Liver (tissue), 9 donors: ENCODE results near the gene ZBP1. TPM values are rescaled to one million over a fixed set of nuclear protein-coding genes. Genes with fewer than 3 reads are reported as not detected.

Source experiments
- DNase-seq: peaks from one replicate; pipeline ENCODE4 v3.0.0-alpha.2; 2017; ENCODE audit warnings: low spot score
- H3K27ac ChIP-seq, 2 donors: one replicate each; pipeline ENCODE4 v1.7.0; 2013; ENCODE audit warnings: inconsistent platforms in 2 of 2, low read length in 2 of 2, control low read depth in 1 of 2, low read depth in 1 of 2, mild to moderate bottlenecking in 1 of 2
- H3K27me3 ChIP-seq, 4 donors: one replicate each; pipeline versions ENCODE4 v1.6.1 to v1.7.0; 2013; ENCODE audit warnings: low read length in 3 of 4, inconsistent platforms in 1 of 4, mild to moderate bottlenecking in 1 of 4, moderate library complexity in 1 of 4; ENCODE audit not compliant: control insufficient read depth in 4 of 4, insufficient read depth in 4 of 4
- H3K36me3 ChIP-seq, 4 donors: one replicate each; pipeline versions ENCODE4 v1.6.1 to v1.7.0; 2013; ENCODE audit warnings: low read length in 3 of 4, mild to moderate bottlenecking in 3 of 4, low read depth in 1 of 4, moderate library complexity in 1 of 4; ENCODE audit not compliant: control insufficient read depth in 4 of 4, insufficient read depth in 3 of 4
- H3K4me1 ChIP-seq, 4 donors: one replicate each; pipeline versions ENCODE4 v1.6.1 to v1.7.0; 2013; ENCODE audit warnings: low read length in 3 of 4, mild to moderate bottlenecking in 3 of 4, moderate library complexity in 1 of 4; ENCODE audit not compliant: control insufficient read depth in 4 of 4, insufficient read depth in 4 of 4
- H3K4me3 ChIP-seq, 3 donors: one replicate each; pipeline versions ENCODE4 v1.6.1 to v1.7.0; 2013; ENCODE audit warnings: low read length in 3 of 3, control low read depth in 1 of 3, low read depth in 1 of 3, mild to moderate bottlenecking in 1 of 3
- H3K9ac ChIP-seq, 2 donors: one replicate each; pipeline ENCODE4 v1.7.0; 2013; ENCODE audit warnings: low read length in 2 of 2, mild to moderate bottlenecking in 2 of 2, moderate library complexity in 2 of 2, control low read depth in 1 of 2, low read depth in 1 of 2
- H3K9me3 ChIP-seq, 4 donors: one replicate each; pipeline versions ENCODE4 v1.6.1 to v1.7.0; 2013; ENCODE audit warnings: low read length in 3 of 4; ENCODE audit not compliant: control insufficient read depth in 4 of 4
- FOXA1 ChIP-seq: IDR thresholded peaks from 2 replicates; pipeline ENCODE4 v1.6.1; 2016; ENCODE audit warnings: antibody characterized with exemption
- FOXA2 ChIP-seq: IDR thresholded peaks from 2 replicates; pipeline ENCODE4 v1.6.1; 2016; ENCODE audit warnings: antibody characterized with exemption
- GABPA ChIP-seq, 2 donors: IDR thresholded peaks in 1 of 2; conservative IDR thresholded peaks in 1 of 2; 2 replicates each; pipeline ENCODE4 v1.6.1; 2016; ENCODE audit warnings: antibody characterized with exemption in 2 of 2, mild to moderate bottlenecking in 1 of 2, moderate library complexity in 1 of 2
- NR2F2 ChIP-seq: IDR thresholded peaks from 2 replicates; pipeline ENCODE4 v1.6.1; 2016; ENCODE audit warnings: antibody characterized with exemption
- RAD21 ChIP-seq, 2 donors: IDR thresholded peaks; 2 replicates each; pipeline ENCODE4 v1.6.1; 2016; ENCODE audit warnings: antibody characterized with exemption in 2 of 2, mild to moderate bottlenecking in 2 of 2
- RXRA ChIP-seq, 2 donors: IDR thresholded peaks; 2 replicates each; pipeline ENCODE4 v1.6.1; 2017 to 2018; ENCODE audit warnings: antibody characterized with exemption in 2 of 2, mild to moderate bottlenecking in 1 of 2
- SP1 ChIP-seq: IDR thresholded peaks from 2 replicates; pipeline ENCODE4 v1.6.1; 2018; ENCODE audit warnings: antibody characterized with exemption, mild to moderate bottlenecking
- YY1 ChIP-seq: IDR thresholded peaks from 2 replicates; pipeline ENCODE4 v1.6.1; 2016; ENCODE audit warnings: antibody characterized with exemption, mild to moderate bottlenecking
- WGBS: extraction: QIAGEN DNeasy Blood & Tissue Kit; methylation state at CpG from one replicate; pipeline ENCODE4 v1.1.7; 2013; 5-methylcytosine and 5-hydroxymethylcytosine counted together
- polyA plus RNA-seq, 2 donors: library from polyadenylated mRNA; stranded (reverse) in 1 of 2; unstranded in 1 of 2; fragments of 200-250 nt in 1 of 2; fragments of >200 nt in 1 of 2; fragmentation: Nextera tagmentation in 1 of 2; extraction: Ambion mirVana in 1 of 2; gene quantifications; one replicate each; pipeline versions ENCODE4 v1.2.1 to v1.2.3, GENCODE V29; 2013 to 2015
- total RNA-seq, 2 donors: library from RNA; depleted of rRNA; stranded (reverse); fragments of >200 nt; gene quantifications; one replicate each; pipeline ENCODE4 v1.2.3, GENCODE V29; 2014
- TF ChIP-seq, protein P1 (sequence below): IDR thresholded peaks from 2 replicates; pipeline ENCODE4 v1.6.1; 2016; ENCODE audit warnings: antibody characterized with exemption, mild to moderate bottlenecking
- TF ChIP-seq, protein P2 (sequence below): fragments of 150-350 bp; IDR thresholded peaks from 2 replicates; pipeline ENCODE4 v1.5.1; 2017; ENCODE audit warnings: improper control_type of control experiment, low read depth, low read length; ENCODE audit not compliant: missing input control
- TF ChIP-seq, protein P3 (sequence below): IDR thresholded peaks from 2 replicates; pipeline ENCODE4 v1.6.1; 2016; ENCODE audit warnings: antibody characterized with exemption
- donor health status: healthy.
- donor health status: healthy.
- donor health status: healthy.
- donor health status: healthy.
- donor health status: healthy.

ZBP1 gene
- total and polyA plus RNA-seq, 4 donors: 0.06 to 0.42 (median 0.13) TPM

DNA sequence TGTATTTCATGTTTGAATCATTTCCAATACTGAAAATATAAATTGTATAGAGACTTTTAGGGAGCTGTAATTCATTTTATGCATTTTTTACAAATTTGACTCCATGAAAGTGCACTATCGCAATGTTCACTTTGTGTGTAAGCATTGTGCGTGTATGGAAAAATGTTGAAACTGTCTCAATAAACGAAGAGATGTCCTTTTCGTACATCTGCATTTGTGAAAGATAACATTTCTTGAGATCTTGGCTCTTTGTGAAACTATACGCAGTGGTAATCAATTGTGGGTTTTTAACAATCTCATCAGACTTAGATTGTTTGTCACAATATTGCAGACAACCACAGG lies 18.6 kb upstream of the ZBP1 start:
- TF ChIP-seq RXRA (IDR thresholded peaks at IDR 0.05): no peak
- no peak for TF ChIP-seq NR2F2
- TF ChIP-seq RAD21 (IDR thresholded peaks at IDR 0.05): no peak
- TF ChIP-seq SP1: no peak
- no peak for TF ChIP-seq FOXA2
- TF ChIP-seq, protein P1, sequence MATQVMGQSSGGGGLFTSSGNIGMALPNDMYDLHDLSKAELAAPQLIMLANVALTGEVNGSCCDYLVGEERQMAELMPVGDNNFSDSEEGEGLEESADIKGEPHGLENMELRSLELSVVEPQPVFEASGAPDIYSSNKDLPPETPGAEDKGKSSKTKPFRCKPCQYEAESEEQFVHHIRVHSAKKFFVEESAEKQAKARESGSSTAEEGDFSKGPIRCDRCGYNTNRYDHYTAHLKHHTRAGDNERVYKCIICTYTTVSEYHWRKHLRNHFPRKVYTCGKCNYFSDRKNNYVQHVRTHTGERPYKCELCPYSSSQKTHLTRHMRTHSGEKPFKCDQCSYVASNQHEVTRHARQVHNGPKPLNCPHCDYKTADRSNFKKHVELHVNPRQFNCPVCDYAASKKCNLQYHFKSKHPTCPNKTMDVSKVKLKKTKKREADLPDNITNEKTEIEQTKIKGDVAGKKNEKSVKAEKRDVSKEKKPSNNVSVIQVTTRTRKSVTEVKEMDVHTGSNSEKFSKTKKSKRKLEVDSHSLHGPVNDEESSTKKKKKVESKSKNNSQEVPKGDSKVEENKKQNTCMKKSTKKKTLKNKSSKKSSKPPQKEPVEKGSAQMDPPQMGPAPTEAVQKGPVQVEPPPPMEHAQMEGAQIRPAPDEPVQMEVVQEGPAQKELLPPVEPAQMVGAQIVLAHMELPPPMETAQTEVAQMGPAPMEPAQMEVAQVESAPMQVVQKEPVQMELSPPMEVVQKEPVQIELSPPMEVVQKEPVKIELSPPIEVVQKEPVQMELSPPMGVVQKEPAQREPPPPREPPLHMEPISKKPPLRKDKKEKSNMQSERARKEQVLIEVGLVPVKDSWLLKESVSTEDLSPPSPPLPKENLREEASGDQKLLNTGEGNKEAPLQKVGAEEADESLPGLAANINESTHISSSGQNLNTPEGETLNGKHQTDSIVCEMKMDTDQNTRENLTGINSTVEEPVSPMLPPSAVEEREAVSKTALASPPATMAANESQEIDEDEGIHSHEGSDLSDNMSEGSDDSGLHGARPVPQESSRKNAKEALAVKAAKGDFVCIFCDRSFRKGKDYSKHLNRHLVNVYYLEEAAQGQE: no peak
- no peak for TF ChIP-seq YY1
- TF ChIP-seq, protein P2, sequence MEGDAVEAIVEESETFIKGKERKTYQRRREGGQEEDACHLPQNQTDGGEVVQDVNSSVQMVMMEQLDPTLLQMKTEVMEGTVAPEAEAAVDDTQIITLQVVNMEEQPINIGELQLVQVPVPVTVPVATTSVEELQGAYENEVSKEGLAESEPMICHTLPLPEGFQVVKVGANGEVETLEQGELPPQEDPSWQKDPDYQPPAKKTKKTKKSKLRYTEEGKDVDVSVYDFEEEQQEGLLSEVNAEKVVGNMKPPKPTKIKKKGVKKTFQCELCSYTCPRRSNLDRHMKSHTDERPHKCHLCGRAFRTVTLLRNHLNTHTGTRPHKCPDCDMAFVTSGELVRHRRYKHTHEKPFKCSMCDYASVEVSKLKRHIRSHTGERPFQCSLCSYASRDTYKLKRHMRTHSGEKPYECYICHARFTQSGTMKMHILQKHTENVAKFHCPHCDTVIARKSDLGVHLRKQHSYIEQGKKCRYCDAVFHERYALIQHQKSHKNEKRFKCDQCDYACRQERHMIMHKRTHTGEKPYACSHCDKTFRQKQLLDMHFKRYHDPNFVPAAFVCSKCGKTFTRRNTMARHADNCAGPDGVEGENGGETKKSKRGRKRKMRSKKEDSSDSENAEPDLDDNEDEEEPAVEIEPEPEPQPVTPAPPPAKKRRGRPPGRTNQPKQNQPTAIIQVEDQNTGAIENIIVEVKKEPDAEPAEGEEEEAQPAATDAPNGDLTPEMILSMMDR: no peak
- Histone ChIP-seq H3K4me1 (no peaks in the 10 kb centered on the region), H3K36me3 (no peaks in the 10 kb centered on the region), H3K9me3 (peaks cover 0 to 4% (median 0%) of the 10 kb centered on the region in 4 donors), H3K27ac (no peak overlapping the region), H3K27me3 (peaks cover 0 to 9% (median 0%) of the 10 kb centered on the region in 4 donors), H3K4me3 (no peak overlapping the region), H3K9ac (no peak overlapping the region)
- 72% methylated on average over 5 of the region's 5 CpGs for WGBS
- DNase-seq: no peak

DNA sequence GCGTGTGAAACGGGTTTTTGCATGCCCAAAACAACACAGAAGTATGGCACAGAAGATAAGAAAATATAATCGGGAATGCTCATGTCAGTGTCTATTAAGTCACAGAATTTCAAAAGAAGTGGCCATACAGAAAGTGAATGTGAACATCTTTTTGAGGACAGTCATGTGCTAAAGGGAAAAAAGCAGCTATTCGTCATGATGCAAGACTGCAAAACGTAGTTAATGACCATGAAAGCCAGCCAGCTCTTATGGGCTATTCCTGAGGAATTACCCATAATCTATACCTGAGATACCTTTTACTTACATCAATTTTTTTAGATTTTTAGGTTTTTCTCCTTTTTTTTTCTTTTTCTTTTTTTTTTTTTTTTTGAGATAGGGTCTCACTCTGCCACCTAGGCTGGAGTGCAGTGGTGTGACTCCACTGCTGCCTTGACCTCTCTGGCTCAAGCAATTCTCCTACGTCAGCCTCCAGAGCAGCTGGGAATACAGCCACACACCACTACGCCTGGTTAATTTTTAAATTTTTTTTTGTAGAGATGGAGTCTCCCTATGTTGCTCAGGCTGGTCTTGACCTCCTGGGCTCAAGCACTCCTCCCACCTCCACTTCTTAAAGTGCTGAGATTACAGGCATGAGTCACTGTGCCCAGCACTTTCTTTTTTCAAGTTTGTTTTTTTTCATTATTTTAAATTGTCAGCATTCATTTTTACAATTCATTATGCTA lies 18.1 kb upstream of the ZBP1 start:
- TF ChIP-seq, protein P3, sequence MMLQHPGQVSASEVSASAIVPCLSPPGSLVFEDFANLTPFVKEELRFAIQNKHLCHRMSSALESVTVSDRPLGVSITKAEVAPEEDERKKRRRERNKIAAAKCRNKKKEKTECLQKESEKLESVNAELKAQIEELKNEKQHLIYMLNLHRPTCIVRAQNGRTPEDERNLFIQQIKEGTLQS: no peak
- TF ChIP-seq, protein P1: no peak
- TF ChIP-seq GABPA (IDR thresholded peaks at IDR 0.05 in 1 of 2, conservative IDR thresholded peaks at IDR 0.05 in 1 of 2) (no peak), FOXA1 (no peak)
- H3K4me3 ChIP-seq: no peak overlapping the region
- DNase-seq: no peak
- H3K27ac ChIP-seq: no peak overlapping the region
- H3K36me3 ChIP-seq: no peaks in the 10 kb centered on the region
- 57% methylated on average over 7 of the region's 7 CpGs for WGBS
- peaks cover 0 to 2% (median 0%) of the 10 kb centered on the region in 4 donors for H3K9me3 ChIP-seq
- H3K9ac ChIP-seq: no peak overlapping the region
- peaks cover 0 to 9% (median 0%) of the 10 kb centered on the region in 4 donors for H3K27me3 ChIP-seq
- H3K4me1 ChIP-seq: no peaks in the 10 kb centered on the region
